GM18499 (cell line): Measurements from ENCODE around the gene HDAC5.
"Not testable (repeated sequence)": the region's sequence is repeated elsewhere in the genome, so short reads cannot be mapped to it uniquely, and the experiment has no call there.

Experiments used
- ATAC-seq: cut with Tn5 transposase; IDR thresholded peaks from one replicate; pipeline ENCODE4 v1.9.1; 2021; ENCODE audit warnings: moderate number of reproducible peaks; ENCODE audit not compliant: insufficient read depth, unreplicated experiment

The HDAC5 gene

GRCh38 chr17:44133918-44134476 lies 10.6 kb upstream of the HDAC5 start:
- ATAC-seq = no peak

- no peak for ATAC-seq
Measured at GRCh38 chr17:44132275-44132821, 8.9 kb upstream of the HDAC5 start.

GRCh38 chr17:44131372-44131771 lies 7.9 kb upstream of the HDAC5 start:
- ATAC-seq = not testable (repeated sequence)

GRCh38 chr17:44130693-44131349 lies 7.4 kb upstream of the HDAC5 start:
- ATAC-seq = no peak

- ATAC-seq = no peak
Measured at GRCh38 chr17:44128383-44128782, 4.9 kb upstream of the HDAC5 start.

- no peak for ATAC-seq
Measured at GRCh38 chr17:44124118-44124438, 637 bp upstream of the HDAC5 start.

- no peak for ATAC-seq
Measured at GRCh38 chr17:44122816-44123355, 555 bp downstream of the HDAC5 start.

- ATAC-seq = no peak
Measured at GRCh38 chr17:44121997-44122815, 1.2 kb downstream of the HDAC5 start.

- ATAC-seq = no peak
Measured at GRCh38 chr17:44120851-44121605, 2.4 kb downstream of the HDAC5 start.

GRCh38 chr17:44120281-44120680 lies 3.2 kb downstream of the HDAC5 start:
- not testable (repeated sequence) for ATAC-seq

- no peak for ATAC-seq
Measured at GRCh38 chr17:44119798-44120197, 3.6 kb downstream of the HDAC5 start.

- ATAC-seq = no peak
Measured at GRCh38 chr17:44119062-44119461, 4.4 kb downstream of the HDAC5 start.

- no peak for ATAC-seq
Measured at GRCh38 chr17:44118427-44119050, 4.9 kb downstream of the HDAC5 start.

GRCh38 chr17:44117351-44117750 lies 6.1 kb downstream of the HDAC5 start:
- no peak for ATAC-seq

- ATAC-seq = no peak
Measured at GRCh38 chr17:44115585-44116415, 7.6 kb downstream of the HDAC5 start.

GRCh38 chr17:44113868-44114840 lies 9.3 kb downstream of the HDAC5 start:
- ATAC-seq = no peak

GRCh38 chr17:44113382-44113781 lies 10.1 kb downstream of the HDAC5 start:
- ATAC-seq = no peak
